Activated naive CD4-positive, alpha-beta T cell treated with anti-CD3 and anti-CD28 coated beads, Interleukin-2, amount 10 ng/mL, durations not matched to agents 7 days and 5 days (primary cell): ENCODE data around the gene CCDC191.
A peak's percentile ranks its signal among the peaks of the same experiment; 100 is the strongest.

Source experiments
- CTCF ChIA-PET: fragments of 350-600 bp; sonication (Branson Sonifier 250); formaldehyde crosslinking; loops from one replicate; lab custom pipeline; 2021; ENCODE audit warnings: antibody characterized with exemption; lab: Charles Lee
- DNase-seq: peaks from one replicate; pipeline ENCODE4 v3.0.0-alpha.2; 2020
- H3K27ac Mint-ChIP-seq: one replicate; pipeline ENCODE4 v1.8.0; 2021; ENCODE audit warnings: mild to moderate bottlenecking, moderate library complexity, mixed read lengths
- H3K27me3 Mint-ChIP-seq: one replicate; pipeline ENCODE4 v1.8.0; 2021; ENCODE audit warnings: mild to moderate bottlenecking, mixed read lengths
- H3K36me3 Mint-ChIP-seq: one replicate; pipeline ENCODE4 v1.8.0; 2021; ENCODE audit warnings: mixed read lengths
- H3K4me1 Mint-ChIP-seq: one replicate; pipeline ENCODE4 v1.8.0; 2021; ENCODE audit warnings: mixed read lengths
- H3K4me3 Mint-ChIP-seq: one replicate; pipeline ENCODE4 v1.8.0; 2021; ENCODE audit warnings: mild to moderate bottlenecking, moderate library complexity, mixed read lengths
- H3K9me3 Mint-ChIP-seq: one replicate; pipeline ENCODE4 v1.8.0; 2021; ENCODE audit warnings: mixed read lengths

The CCDC191 gene

DNA sequence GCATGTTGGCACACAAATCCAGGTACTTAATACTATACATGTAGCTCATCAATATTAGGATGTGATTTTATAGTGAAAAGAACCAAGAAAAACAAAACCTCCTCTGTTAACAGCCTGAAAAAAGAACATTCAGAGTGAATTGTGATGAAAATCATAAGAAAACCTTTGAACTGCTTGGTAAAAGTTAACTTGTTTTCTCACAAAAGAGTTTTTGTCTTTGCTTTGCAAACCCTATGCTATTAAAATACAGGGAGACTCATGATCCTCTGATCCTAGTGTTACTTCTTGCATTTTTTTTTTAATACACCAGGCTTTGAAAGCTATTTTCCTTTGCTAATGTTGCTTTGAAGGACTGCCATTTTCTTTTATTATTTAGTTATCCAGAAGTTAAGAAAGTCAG, 23.9 kb upstream of the CCDC191 start:
- no peak for DNase-seq
- CTCF ChIA-PET = no interaction called here
- no peaks in the 10 kb centered on the region for H3K27me3 Mint-ChIP-seq
- H3K4me1 Mint-ChIP-seq = no peaks in the 10 kb centered on the region
- no peak overlapping the region for H3K27ac Mint-ChIP-seq
- H3K4me3 Mint-ChIP-seq = no peak overlapping the region
- peaks cover 55% of the 10 kb centered on the region for H3K36me3 Mint-ChIP-seq
- no peaks in the 10 kb centered on the region for H3K9me3 Mint-ChIP-seq

- DNase-seq = no peak
- H3K27me3 Mint-ChIP-seq = no peaks in the 10 kb centered on the region
- H3K4me3 Mint-ChIP-seq = no peak overlapping the region
- CTCF ChIA-PET = no interaction called here
- no peak overlapping the region for H3K27ac Mint-ChIP-seq
- no peaks in the 10 kb centered on the region for H3K4me1 Mint-ChIP-seq
- peaks cover 57% of the 10 kb centered on the region for H3K36me3 Mint-ChIP-seq
- H3K9me3 Mint-ChIP-seq = no peaks in the 10 kb centered on the region
Observed at GRCh38 chr3:114079761-114080160, 23.4 kb upstream of the CCDC191 start.

- H3K4me3 Mint-ChIP-seq = no peak overlapping the region
- H3K27me3 Mint-ChIP-seq = no peaks in the 10 kb centered on the region
- no peaks in the 10 kb centered on the region for H3K4me1 Mint-ChIP-seq
- H3K27ac Mint-ChIP-seq = no peak overlapping the region
- no peaks in the 10 kb centered on the region for H3K9me3 Mint-ChIP-seq
- H3K36me3 Mint-ChIP-seq = peaks cover 57% of the 10 kb centered on the region
- DNase-seq = no peak
- CTCF ChIA-PET = interaction anchor here (1.5 kb wide), 1 partner anchor 11 kb away, joined by 6 read pairs; no protein-coding TSS in a partner anchor
Observed at GRCh38 chr3:114078126-114078525, 21.8 kb upstream of the CCDC191 start.

DNA sequence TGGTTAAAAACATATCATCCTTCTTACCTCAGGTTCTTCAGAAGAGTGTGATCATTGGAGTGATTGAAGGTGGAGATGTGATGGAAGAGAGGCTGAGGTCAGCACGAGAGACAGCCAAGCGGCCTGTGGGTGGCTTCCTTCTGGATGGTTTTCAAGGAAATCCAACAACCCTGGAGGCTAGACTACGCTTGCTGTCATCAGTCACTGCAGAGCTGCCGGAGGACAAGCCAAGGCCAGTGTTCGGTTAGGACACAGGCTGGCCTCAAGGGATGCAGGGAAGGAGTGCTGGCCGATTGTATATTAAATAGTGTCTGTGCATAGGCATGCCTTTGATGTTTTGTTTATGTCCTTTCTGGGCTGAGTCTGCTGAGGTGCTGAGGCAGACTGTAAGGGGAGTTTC, 20.4 kb upstream of the CCDC191 start:
- H3K27me3 Mint-ChIP-seq = no peaks in the 10 kb centered on the region
- no peak overlapping the region for H3K4me3 Mint-ChIP-seq
- H3K9me3 Mint-ChIP-seq = no peaks in the 10 kb centered on the region
- H3K27ac Mint-ChIP-seq = no peak overlapping the region
- no peak for DNase-seq
- no peaks in the 10 kb centered on the region for H3K4me1 Mint-ChIP-seq
- peaks cover 59% of the 10 kb centered on the region for H3K36me3 Mint-ChIP-seq
- CTCF ChIA-PET = interaction anchor here (0.9 kb wide), 1 partner anchor 10 kb away, joined by 3 read pairs; no protein-coding TSS in a partner anchor

- no peak for DNase-seq
Observed at GRCh38 chr3:114071786-114072185, 15.5 kb upstream of the CCDC191 start.

DNA sequence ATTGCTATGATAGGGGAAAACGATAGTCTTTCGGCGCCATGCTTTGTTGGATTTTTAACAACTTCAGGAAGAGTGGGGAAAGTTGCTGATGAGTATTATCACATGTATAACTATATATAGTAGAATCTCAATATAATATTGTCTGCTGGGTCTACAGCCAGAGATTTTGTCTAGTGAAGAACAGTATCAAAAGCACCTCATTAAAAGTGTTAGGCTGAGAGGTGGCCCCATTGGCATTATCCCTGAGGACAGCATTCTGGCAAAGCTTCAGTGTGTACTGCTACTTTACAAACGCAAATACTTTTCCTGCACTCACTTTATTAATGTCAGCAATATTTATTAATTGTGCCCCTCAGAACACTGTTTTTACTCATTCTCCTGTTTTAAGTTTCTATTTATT, 12.0 kb upstream of the CCDC191 start:
- H3K9me3 Mint-ChIP-seq = no peaks in the 10 kb centered on the region
- H3K36me3 Mint-ChIP-seq = peaks cover 29% of the 10 kb centered on the region
- no peaks in the 10 kb centered on the region for H3K4me1 Mint-ChIP-seq
- H3K27ac Mint-ChIP-seq = no peak overlapping the region
- no peaks in the 10 kb centered on the region for H3K27me3 Mint-ChIP-seq
- DNase-seq = no peak
- CTCF ChIA-PET = no interaction called here
- H3K4me3 Mint-ChIP-seq = no peak overlapping the region

More at GRCh38 chr3:114071786-114072185, 15.5 kb upstream of the CCDC191 start:
- Mint-ChIP-seq H3K4me1 (no peaks in the 10 kb centered on the region), H3K9me3 (no peaks in the 10 kb centered on the region), H3K27me3 (no peaks in the 10 kb centered on the region), H3K27ac (no peak overlapping the region), H3K4me3 (no peak overlapping the region), H3K36me3 (peaks cover 49% of the 10 kb centered on the region)
- CTCF ChIA-PET = no interaction called here

- no peak for DNase-seq
- H3K9me3 Mint-ChIP-seq = no peaks in the 10 kb centered on the region
- H3K4me3 Mint-ChIP-seq = no peak overlapping the region
- H3K27me3 Mint-ChIP-seq = no peaks in the 10 kb centered on the region
- H3K27ac Mint-ChIP-seq = no peak overlapping the region
- CTCF ChIA-PET = interaction anchor here (1.1 kb wide), 1 partner anchor 10 kb away, joined by 6 read pairs; no protein-coding TSS in a partner anchor
- H3K36me3 Mint-ChIP-seq = peaks cover 29% of the 10 kb centered on the region
- H3K4me1 Mint-ChIP-seq = no peaks in the 10 kb centered on the region
Observed at GRCh38 chr3:114067804-114068203, 11.5 kb upstream of the CCDC191 start.

GRCh38 chr3:114060906-114061655, 4.8 kb upstream of the CCDC191 start:
- CTCF ChIA-PET = no interaction called here
- no peak for DNase-seq
- H3K36me3 Mint-ChIP-seq = peaks cover 15% of the 10 kb centered on the region
- no peak overlapping the region for H3K27ac Mint-ChIP-seq
- no peak overlapping the region for H3K4me3 Mint-ChIP-seq
- peaks cover 23% of the 10 kb centered on the region for H3K4me1 Mint-ChIP-seq
- peaks cover 4% of the 10 kb centered on the region for H3K27me3 Mint-ChIP-seq
- no peaks in the 10 kb centered on the region for H3K9me3 Mint-ChIP-seq

GRCh38 chr3:114058646-114059045, 2.3 kb upstream of the CCDC191 start:
- Mint-ChIP-seq H3K27ac (peak overlapping the region; percentile 21), H3K9me3 (no peaks in the 10 kb centered on the region), H3K4me1 (peaks cover 35% of the 10 kb centered on the region), H3K4me3 (peak overlapping the region; percentile 51), H3K27me3 (peaks cover 4% of the 10 kb centered on the region), H3K36me3 (peaks cover 15% of the 10 kb centered on the region)
- DNase-seq = no peak
- CTCF ChIA-PET = no interaction called here

GRCh38 chr3:114057011-114057347, 653 bp upstream of the CCDC191 start:
- CTCF ChIA-PET = no interaction called here
- Mint-ChIP-seq H3K27ac (peak overlapping the region; percentile 89), H3K4me3 (peak overlapping the region; percentile 88), H3K9me3 (no peaks in the 10 kb centered on the region), H3K4me1 (peaks cover 35% of the 10 kb centered on the region), H3K27me3 (peaks cover 4% of the 10 kb centered on the region), H3K36me3 (peaks cover 15% of the 10 kb centered on the region)
- DNase-seq = no peak

GRCh38 chr3:114052216-114052615, 4.1 kb downstream of the CCDC191 start:
- Mint-ChIP-seq H3K4me3 (no peak overlapping the region), H3K36me3 (no peaks in the 10 kb centered on the region), H3K4me1 (peaks cover 16% of the 10 kb centered on the region), H3K27ac (no peak overlapping the region), H3K27me3 (peaks cover 4% of the 10 kb centered on the region), H3K9me3 (no peaks in the 10 kb centered on the region)
- DNase-seq = no peak
- CTCF ChIA-PET = no interaction called here

GRCh38 chr3:114043205-114043604, 13.1 kb downstream of the CCDC191 start:
- DNase-seq = no peak
- CTCF ChIA-PET = no interaction called here
- no peaks in the 10 kb centered on the region for H3K9me3 Mint-ChIP-seq
- H3K27ac Mint-ChIP-seq = no peak overlapping the region
- no peak overlapping the region for H3K4me3 Mint-ChIP-seq
- H3K4me1 Mint-ChIP-seq = no peaks in the 10 kb centered on the region
- peaks cover 2% of the 10 kb centered on the region for H3K36me3 Mint-ChIP-seq
- peaks cover 8% of the 10 kb centered on the region for H3K27me3 Mint-ChIP-seq

DNA sequence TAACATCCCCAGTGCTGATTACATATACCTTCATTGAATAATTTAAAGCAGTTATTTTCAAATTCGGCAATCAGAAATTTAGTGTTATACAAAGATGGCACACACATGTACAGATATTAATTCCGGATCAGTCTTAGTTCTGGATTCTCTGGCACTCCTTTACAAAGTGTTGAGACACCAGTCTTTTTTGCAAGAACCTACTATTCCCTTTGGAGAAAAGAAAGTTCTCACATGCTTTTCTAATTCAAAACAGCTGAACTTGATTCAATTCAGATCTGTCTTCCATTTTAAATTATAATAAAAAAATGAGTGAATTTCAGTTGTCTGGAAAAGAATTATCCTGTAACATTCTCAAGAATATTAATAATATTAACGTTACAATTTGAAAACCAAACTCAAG, 20.4 kb downstream of the CCDC191 start:
- H3K27ac Mint-ChIP-seq = no peak overlapping the region
- CTCF ChIA-PET = no interaction called here

DNA sequence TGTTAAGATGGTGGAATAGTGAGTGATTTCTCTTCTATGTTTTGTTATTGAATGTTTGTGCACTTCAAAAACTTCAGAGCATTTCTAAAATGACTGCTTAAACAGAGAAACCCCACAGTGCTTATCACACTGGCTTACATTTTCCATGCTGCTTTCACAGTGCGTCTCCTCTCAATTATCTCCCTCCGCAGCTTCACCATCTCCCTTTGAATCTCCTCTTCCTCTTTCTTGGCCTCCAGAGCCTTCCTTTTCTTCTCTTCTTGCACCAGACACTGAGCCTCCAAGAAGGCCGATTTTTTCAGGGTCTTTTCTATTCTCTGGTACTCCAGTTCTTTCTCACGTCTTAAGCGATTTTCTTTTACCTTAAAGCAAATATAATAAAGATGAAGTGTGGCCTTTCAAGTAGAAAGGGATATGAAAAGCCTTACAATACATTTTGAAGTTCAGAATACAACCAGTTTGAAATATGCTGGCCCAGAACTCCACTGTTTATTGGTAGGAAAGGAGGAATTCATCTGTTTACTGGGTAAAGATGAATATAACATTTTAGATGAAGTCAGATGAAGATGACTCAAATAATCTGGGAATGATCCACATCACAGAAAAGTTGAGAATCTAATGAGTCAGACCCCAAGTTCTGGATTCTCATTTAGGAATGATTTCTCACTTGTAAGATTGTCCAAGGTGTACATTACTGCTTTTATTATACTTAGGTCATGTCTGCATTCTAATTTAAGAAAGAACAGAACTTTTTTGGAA, 21.4 kb downstream of the CCDC191 start:
- Mint-ChIP-seq H3K4me1 (no peaks in the 10 kb centered on the region), H3K27me3 (no peaks in the 10 kb centered on the region), H3K36me3 (peaks cover 2% of the 10 kb centered on the region), H3K27ac (no peak overlapping the region), H3K4me3 (no peak overlapping the region), H3K9me3 (no peaks in the 10 kb centered on the region)
- CTCF ChIA-PET = no interaction called here
- no peak for DNase-seq

More for the DNA sequence above, 20.4 kb downstream of the CCDC191 start:
- Mint-ChIP-seq H3K9me3 (no peaks in the 10 kb centered on the region), H3K4me1 (no peaks in the 10 kb centered on the region), H3K27me3 (no peaks in the 10 kb centered on the region), H3K36me3 (peaks cover 2% of the 10 kb centered on the region), H3K4me3 (no peak overlapping the region)
- no peak for DNase-seq

GRCh38 chr3:114034211-114034610, 22.1 kb downstream of the CCDC191 start:
- H3K27me3 Mint-ChIP-seq = no peaks in the 10 kb centered on the region
- no peak for DNase-seq
- no peaks in the 10 kb centered on the region for H3K4me1 Mint-ChIP-seq
- CTCF ChIA-PET = no interaction called here
- no peak overlapping the region for H3K27ac Mint-ChIP-seq
- no peak overlapping the region for H3K4me3 Mint-ChIP-seq
- no peaks in the 10 kb centered on the region for H3K9me3 Mint-ChIP-seq
- peaks cover 2% of the 10 kb centered on the region for H3K36me3 Mint-ChIP-seq
